ENCODE results near the gene PRDM15.

Gene PRDM15

GRCh38 chr21:41762753-41763152 lies 116.4 kb downstream of the PRDM15 start:
- no peak for DNase-seq

- DNase-seq: no peak
These were observed 117.1 kb downstream of the PRDM15 start for GRCh38 chr21:41761934-41762635.

- DNase-seq: no peak
These were observed 117.8 kb downstream of the PRDM15 start for GRCh38 chr21:41761211-41761933.

- DNase-seq: no peak
These were observed 118.7 kb downstream of the PRDM15 start for GRCh38 chr21:41760411-41760810.

- no peak for DNase-seq
These were observed 119.2 kb downstream of the PRDM15 start for GRCh38 chr21:41759926-41760325.

- peak; percentile 24 for DNase-seq
These were observed 119.8 kb downstream of the PRDM15 start for GRCh38 chr21:41759214-41759840.

GRCh38 chr21:41758550-41758949 lies 120.6 kb downstream of the PRDM15 start:
- peak; percentile 36 for DNase-seq

GRCh38 chr21:41755934-41756773 lies 123.0 kb downstream of the PRDM15 start:
- DNase-seq: no peak

- DNase-seq: no peak
These were observed 123.7 kb downstream of the PRDM15 start for GRCh38 chr21:41755258-41755933.

- no peak for DNase-seq
These were observed 124.7 kb downstream of the PRDM15 start for GRCh38 chr21:41754479-41754891.

- DNase-seq: no peak
These were observed 125.9 kb downstream of the PRDM15 start for GRCh38 chr21:41753006-41753898.

GRCh38 chr21:41752231-41752681 lies 126.9 kb downstream of the PRDM15 start:
- peak; percentile 84 for DNase-seq

- DNase-seq: no peak
These were observed 127.5 kb downstream of the PRDM15 start for GRCh38 chr21:41751611-41752011.

- no peak for DNase-seq
These were observed 128.5 kb downstream of the PRDM15 start for GRCh38 chr21:41750532-41751151.

GRCh38 chr21:41750051-41750450 lies 129.1 kb downstream of the PRDM15 start:
- DNase-seq: peak; percentile 57

GRCh38 chr21:41749286-41749685 lies 129.9 kb downstream of the PRDM15 start:
- DNase-seq: no peak
